Keratinocyte (primary cell): ENCODE results near the gene FLNA.

Experiments
- EZH2 ChIP-seq: IDR thresholded peaks from one replicate; pipeline ENCODE4 v1.6.1; 2012; ENCODE audit warnings: inconsistent platforms, mild to moderate bottlenecking, low read length, moderate library complexity
- TF ChIP-seq, protein P1 (sequence below), 3 experiments: IDR thresholded peaks in 1 of 3; conservative IDR thresholded peaks in 1 of 3; optimal IDR thresholded peaks in 1 of 3; 2 replicates in 2 of 3; 3 replicates in 1 of 3; pipeline versions ENCODE3 to v1.5.1; 2011; ENCODE audit warnings: low read length in 3 of 3, mild to moderate bottlenecking in 3 of 3, moderate library complexity in 2 of 3, control low read depth in 1 of 3, inconsistent platforms in 1 of 3; ENCODE audit not compliant: insufficient read depth in 2 of 3; ENCODE audit errors: extremely low read depth in 1 of 3

- TF ChIP-seq, protein P1, sequence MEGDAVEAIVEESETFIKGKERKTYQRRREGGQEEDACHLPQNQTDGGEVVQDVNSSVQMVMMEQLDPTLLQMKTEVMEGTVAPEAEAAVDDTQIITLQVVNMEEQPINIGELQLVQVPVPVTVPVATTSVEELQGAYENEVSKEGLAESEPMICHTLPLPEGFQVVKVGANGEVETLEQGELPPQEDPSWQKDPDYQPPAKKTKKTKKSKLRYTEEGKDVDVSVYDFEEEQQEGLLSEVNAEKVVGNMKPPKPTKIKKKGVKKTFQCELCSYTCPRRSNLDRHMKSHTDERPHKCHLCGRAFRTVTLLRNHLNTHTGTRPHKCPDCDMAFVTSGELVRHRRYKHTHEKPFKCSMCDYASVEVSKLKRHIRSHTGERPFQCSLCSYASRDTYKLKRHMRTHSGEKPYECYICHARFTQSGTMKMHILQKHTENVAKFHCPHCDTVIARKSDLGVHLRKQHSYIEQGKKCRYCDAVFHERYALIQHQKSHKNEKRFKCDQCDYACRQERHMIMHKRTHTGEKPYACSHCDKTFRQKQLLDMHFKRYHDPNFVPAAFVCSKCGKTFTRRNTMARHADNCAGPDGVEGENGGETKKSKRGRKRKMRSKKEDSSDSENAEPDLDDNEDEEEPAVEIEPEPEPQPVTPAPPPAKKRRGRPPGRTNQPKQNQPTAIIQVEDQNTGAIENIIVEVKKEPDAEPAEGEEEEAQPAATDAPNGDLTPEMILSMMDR (optimal IDR thresholded peaks at IDR 0.05 in 1 of 3, IDR thresholded peaks at IDR 0.05 in 1 of 3, conservative IDR thresholded peaks at IDR 0.05 in 1 of 3; ENCODE audit: extremely low read depth in 1 of 3, insufficient read depth in 2 of 3, low read length in 3 of 3), result no peak
- TF ChIP-seq EZH2, result no peak
Measured at GRCh38 chrX:154320406-154320805, 54.0 kb downstream of the FLNA start.
